HG02840 (cell line): Measurements from ENCODE around the gene ZC3H7A.
A peak's percentile ranks its signal among the peaks of the same experiment; 100 is the strongest.
"Not testable (repeated sequence)": the region's sequence is repeated elsewhere in the genome, so short reads cannot be mapped to it uniquely, and the experiment has no call there.

ENCODE experiments used
- ATAC-seq: cut with Tn5 transposase; IDR thresholded peaks from one replicate; pipeline ENCODE4 v1.9.1; 2021; ENCODE audit warnings: mild to moderate bottlenecking, moderate library complexity, moderate number of reproducible peaks; ENCODE audit not compliant: unreplicated experiment, low FRiP score

The ZC3H7A gene, protein sequence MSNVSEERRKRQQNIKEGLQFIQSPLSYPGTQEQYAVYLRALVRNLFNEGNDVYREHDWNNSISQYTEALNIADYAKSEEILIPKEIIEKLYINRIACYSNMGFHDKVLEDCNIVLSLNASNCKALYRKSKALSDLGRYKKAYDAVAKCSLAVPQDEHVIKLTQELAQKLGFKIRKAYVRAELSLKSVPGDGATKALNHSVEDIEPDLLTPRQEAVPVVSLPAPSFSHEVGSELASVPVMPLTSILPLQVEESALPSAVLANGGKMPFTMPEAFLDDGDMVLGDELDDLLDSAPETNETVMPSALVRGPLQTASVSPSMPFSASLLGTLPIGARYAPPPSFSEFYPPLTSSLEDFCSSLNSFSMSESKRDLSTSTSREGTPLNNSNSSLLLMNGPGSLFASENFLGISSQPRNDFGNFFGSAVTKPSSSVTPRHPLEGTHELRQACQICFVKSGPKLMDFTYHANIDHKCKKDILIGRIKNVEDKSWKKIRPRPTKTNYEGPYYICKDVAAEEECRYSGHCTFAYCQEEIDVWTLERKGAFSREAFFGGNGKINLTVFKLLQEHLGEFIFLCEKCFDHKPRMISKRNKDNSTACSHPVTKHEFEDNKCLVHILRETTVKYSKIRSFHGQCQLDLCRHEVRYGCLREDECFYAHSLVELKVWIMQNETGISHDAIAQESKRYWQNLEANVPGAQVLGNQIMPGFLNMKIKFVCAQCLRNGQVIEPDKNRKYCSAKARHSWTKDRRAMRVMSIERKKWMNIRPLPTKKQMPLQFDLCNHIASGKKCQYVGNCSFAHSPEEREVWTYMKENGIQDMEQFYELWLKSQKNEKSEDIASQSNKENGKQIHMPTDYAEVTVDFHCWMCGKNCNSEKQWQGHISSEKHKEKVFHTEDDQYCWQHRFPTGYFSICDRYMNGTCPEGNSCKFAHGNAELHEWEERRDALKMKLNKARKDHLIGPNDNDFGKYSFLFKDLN

GRCh38 chr16:11797166-11797956, at the start of gene ZC3H7A:
ZC3H7A (minus strand) TSS chr16:11797258; CDS start chr16:11782354, 14,904 bp downstream.
- ATAC-seq = peak; percentile 89

DNA sequence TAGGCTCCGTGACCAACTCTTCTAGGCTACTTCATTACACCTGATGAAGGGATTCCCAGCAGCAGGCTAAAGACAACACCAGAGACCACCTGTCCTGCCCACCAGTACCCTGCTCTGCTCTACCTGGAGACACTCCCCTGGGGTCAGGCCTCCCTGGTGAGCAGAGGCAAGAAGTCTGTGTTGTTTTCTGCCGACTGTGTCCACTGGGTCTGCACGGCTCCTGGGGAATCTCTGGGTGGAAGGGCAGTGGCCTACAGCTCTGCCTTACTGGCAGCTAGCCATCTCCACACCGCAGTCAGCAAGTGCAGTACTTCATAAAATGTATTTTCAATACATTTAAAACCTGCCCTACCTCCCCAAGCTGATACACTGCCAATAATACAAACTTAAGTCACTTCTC, 47.4 kb upstream of the ZC3H7A start:
- no peak for ATAC-seq

GRCh38 chr16:11843861-11844260, 46.8 kb upstream of the ZC3H7A start:
- no peak for ATAC-seq

- ATAC-seq = no peak
These were observed 46.1 kb upstream of the ZC3H7A start for GRCh38 chr16:11843206-11843605.

DNA sequence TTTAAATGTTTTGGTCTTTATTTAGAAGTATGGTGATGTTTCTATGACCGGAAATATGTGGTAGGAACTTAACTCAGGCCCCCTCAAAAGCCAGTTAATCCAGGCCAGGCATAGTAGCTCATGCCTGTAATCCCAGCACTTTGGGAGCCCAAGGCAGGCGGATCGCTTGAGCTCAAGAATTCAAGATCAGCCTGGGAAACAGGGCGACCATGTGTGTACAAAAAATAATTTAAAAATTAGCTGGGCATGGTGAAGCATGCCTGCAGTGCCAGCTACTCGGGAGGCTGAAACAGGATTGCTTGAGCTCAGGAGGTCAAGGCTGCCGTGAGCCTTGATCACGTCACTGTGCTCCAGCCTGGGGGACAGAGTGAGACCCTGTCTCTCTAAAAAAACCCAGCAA, 44.0 kb upstream of the ZC3H7A start:
- no peak for ATAC-seq

DNA sequence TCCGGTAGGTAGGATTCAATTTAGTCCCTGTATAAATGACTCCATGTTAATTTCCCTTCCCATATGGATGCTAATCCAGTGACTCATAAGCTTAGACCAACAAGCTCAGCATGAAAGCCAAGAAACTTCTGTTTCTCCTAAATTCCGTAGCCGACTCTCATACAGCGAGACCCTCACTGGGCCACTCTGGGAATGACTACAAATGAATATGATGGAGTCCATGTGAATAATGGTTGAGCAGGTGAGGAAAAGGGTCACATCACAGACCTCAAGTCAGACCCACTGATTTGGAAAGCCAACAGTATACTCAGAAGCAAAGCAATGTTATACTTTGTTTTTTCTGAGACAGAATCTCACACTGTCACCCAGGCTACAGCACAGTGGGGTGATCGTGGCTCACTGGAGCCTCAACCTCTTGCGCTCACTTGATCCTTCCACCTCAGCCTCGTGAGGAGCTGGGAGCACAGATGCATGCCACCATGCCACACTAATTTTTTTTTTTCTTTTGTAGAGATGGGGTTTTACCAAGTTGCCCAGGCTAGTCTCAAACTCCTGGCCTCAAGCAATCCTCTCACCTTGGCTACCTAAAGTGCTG, 39.7 kb upstream of the ZC3H7A start:
- ATAC-seq = no peak

DNA sequence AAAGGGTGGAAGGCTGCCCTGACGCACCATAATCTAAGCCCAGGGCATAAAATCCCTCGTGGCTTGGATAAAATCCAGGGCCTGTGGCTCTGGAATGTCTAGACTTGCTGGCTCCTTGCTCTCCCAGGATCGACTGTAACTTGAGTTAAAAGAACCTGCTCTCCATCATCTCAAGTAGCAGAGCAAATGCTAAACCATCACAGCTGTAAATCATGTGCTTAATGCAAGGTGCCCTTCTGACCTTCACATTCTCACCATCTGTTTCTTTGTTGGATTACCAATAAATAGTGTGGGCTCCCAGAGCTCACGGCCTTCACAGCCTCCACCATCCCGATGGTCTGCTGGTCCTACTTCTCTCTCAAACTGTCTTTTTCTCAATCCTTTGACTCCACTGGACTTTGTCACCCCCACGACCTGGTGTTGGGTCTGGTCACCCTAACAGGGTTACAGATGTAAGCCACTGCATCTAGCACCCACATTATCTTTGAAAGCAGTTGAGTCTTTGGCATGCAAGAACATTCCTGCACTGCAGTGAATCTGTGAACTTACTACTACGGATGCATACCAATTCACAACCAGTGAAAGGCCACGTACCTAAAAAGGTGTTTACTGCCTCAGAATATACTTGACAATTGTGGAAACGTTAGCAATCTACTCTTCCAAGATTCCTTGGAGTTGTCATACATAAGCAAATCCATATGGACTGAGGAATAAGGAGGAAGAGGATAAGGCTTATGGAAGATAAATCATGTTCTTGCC, 39.0 kb upstream of the ZC3H7A start:
- no peak for ATAC-seq

- no peak for ATAC-seq
These were observed 38.3 kb upstream of the ZC3H7A start for GRCh38 chr16:11835309-11835708.

DNA sequence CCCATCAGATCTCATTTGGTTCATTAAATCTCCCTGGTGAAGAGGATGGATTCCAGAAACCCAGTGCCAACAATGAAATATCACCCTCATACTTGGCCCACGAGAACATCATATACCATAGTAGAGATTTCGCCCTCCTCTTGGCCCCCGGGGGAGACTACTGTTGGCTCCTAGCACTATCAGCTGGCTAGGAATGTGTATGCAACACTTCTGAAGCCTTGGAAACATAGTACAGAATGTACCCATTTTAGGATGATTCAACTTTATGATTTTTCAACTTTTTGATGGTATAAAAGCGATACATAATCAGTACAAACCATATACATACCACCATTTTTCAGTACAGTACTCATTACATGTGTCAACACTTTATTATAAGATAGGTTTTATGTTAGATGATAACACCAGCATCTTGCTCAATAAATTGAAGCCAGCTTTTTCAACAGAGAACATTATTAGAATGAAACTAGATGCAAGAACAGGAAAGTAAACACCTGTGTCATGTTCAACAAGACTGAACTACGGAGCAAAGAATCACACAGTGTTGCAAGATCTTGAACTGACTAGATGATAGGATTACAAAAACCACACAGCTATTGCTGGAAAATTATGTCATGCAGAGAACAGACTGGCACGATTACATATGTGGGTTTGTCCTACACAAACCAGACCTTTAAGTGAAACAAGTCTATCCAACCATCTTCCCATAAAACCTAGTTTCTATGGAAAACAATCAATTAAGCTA, 37.1 kb upstream of the ZC3H7A start:
- no peak for ATAC-seq

GRCh38 chr16:11828696-11829095, 31.6 kb upstream of the ZC3H7A start:
- ATAC-seq = no peak

- not testable (repeated sequence) for ATAC-seq
These were observed 28.6 kb upstream of the ZC3H7A start for GRCh38 chr16:11825520-11826165.

- no peak for ATAC-seq
These were observed 27.3 kb upstream of the ZC3H7A start for GRCh38 chr16:11824362-11824761.

- ATAC-seq = not testable (repeated sequence)
These were observed 26.6 kb upstream of the ZC3H7A start for GRCh38 chr16:11823645-11824044.

DNA sequence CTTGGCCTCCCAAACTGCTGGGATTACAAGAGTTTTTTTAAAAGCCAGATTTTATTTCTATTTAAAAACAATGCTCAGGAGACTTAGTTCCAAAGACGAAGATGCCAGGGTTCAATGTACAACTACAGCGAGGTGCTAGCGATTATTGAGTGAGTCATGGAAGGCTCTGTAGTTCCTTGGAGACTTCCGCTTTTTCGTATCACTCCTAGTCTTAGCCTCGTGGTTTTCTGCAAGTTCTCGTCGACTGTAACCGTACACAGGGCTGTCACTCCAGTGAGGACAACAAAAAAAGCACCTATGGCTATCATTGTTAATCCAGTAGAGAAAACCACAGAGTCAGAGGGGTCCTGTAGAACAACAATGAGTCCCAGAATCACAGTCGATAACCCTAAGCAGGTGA, 22.7 kb upstream of the ZC3H7A start:
- ATAC-seq = no peak

DNA sequence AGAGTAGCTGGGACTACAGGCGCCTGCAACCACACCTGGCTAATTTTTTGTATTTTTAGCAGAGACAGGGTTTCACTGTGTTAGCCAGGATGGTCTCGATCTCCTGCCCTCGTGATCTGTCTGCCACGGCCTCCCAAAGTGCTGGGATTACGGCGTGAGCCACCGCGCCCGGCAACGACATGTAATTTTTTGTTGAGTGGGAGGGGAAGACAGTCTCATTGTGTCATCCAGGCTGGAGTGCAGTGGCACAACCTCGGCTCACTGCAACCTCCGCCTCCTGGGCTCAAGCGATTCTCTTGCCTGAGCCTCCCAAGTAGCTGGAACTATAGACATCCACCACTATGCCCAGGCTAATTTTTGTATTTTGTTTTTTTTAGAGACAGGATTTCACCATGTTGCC, 21.9 kb upstream of the ZC3H7A start:
- ATAC-seq = not testable (repeated sequence)

GRCh38 chr16:11816123-11816522, 19.1 kb upstream of the ZC3H7A start:
- no peak for ATAC-seq

- not testable (repeated sequence) for ATAC-seq
These were observed 17.7 kb upstream of the ZC3H7A start for GRCh38 chr16:11814800-11815199.

DNA sequence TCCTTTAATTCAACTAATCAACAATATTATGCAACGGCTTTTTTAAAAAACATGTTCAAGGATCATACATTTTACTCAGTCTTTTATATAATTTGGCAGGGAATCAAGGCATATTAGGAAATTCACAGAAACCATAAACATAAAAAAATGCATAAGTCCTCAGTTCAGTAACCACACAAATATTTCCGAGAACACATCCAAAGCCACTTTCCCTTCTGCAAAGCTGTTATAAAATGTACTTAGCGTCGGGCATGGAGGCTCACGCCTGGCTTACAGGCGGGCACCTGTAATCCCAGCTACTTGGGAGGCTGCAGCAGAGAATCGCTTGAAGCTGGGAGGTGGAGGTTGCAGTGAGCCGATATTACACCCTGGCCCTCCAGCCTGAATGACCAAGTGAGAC, 9.7 kb upstream of the ZC3H7A start:
- ATAC-seq = no peak
